Vagina (tissue), 2 donors: ENCODE measurements around the gene PDK4. TPM values are rescaled to one million over a fixed set of nuclear protein-coding genes. Genes with fewer than 3 reads are reported as not detected.

Experiments
- DNase-seq, 2 donors: peaks; one replicate each; pipeline ENCODE4 v3.0.0-alpha.2; 2017; ENCODE audit errors: extremely low spot score in 2 of 2
- H3K27ac ChIP-seq: fragments of 200-600 bp; sonication (generic); one replicate; pipeline ENCODE4 v1.5.1; 2019
- H3K27me3 ChIP-seq: fragments of 200-600 bp; sonication (generic); one replicate; pipeline ENCODE4 v1.5.1; 2019
- H3K36me3 ChIP-seq, 2 donors: fragments of 200-600 bp; sonication (generic); one replicate each; pipeline ENCODE4 v1.5.1; 2017 to 2019
- H3K4me1 ChIP-seq: fragments of 200-600 bp; sonication (generic); one replicate; pipeline ENCODE4 v1.5.1; 2019
- H3K4me3 ChIP-seq, 2 donors: fragments of 200-600 bp; sonication (generic); 1 replicate in 1 of 2; 2 replicates in 1 of 2; pipeline ENCODE4 v1.5.1; 2016 to 2019
- H3K9me3 ChIP-seq: fragments of 200-600 bp; sonication (generic); one replicate; pipeline ENCODE4 v1.5.1; 2019
- CTCF ChIP-seq, 3 experiments: fragments of 450-650 bp in 2 of 3; fragments of 200-600 bp in 1 of 3; sonication (generic) in 1 of 3; IDR thresholded peaks; one replicate each; pipeline ENCODE4 v1.5.1; 2017 to 2019; ENCODE audit warnings: antibody characterized with exemption in 3 of 3, mild to moderate bottlenecking in 2 of 3, moderate library complexity in 2 of 3
- POLR2A ChIP-seq, 2 donors: fragments of 450-650 bp; IDR thresholded peaks; one replicate each; pipeline ENCODE4 v1.6.1; 2017; ENCODE audit warnings: antibody characterized with exemption in 2 of 2, mild to moderate bottlenecking in 2 of 2, moderate library complexity in 2 of 2
- POLR2AphosphoS5 ChIP-seq, 2 donors: sonication (generic); formaldehyde crosslinking; IDR thresholded peaks; one replicate each; pipeline ENCODE4 v1.9.0; 2017; ENCODE audit warnings: antibody characterized with exemption in 2 of 2, mild to moderate bottlenecking in 2 of 2, low read depth in 1 of 2; ENCODE audit not compliant: insufficient read depth in 1 of 2
- intact Hi-C: fragments of 100-400 bp; cut with DNase I; formaldehyde crosslinking; loops from one replicate; pipeline ENCODE4 v1.15.1; 2023
- total RNA-seq: library from RNA; depleted of rRNA; stranded (reverse); fragments of >200 nt; gene quantifications from one replicate; pipeline ENCODE4 v1.2.3, GENCODE V29; 2016

Gene PDK4
- total RNA-seq, 1 donor from 2014 or later = 399 TPM

GRCh38 chr7:95599069-95599468, 2.8 kb upstream of the PDK4 start:
- intact Hi-C loops = loop anchor here (5.0 kb wide), 2 partner anchors 47 to 83 kb away; no protein-coding TSS in a partner anchor
- DNase-seq = no peak
- no peak overlapping the region for H3K4me3 ChIP-seq
- peaks cover 5% of the 10 kb centered on the region for H3K4me1 ChIP-seq
- no peak overlapping the region for H3K27ac ChIP-seq
- no peak for TF ChIP-seq CTCF (IDR thresholded peaks at IDR 0.05)
- TF ChIP-seq POLR2AphosphoS5 (IDR thresholded peaks at IDR 0.05; ENCODE audit: insufficient read depth in 1 of 2, low read depth in 1 of 2) = peak in 1 of 2 donors; percentile 14
- no peaks in the 10 kb centered on the region for H3K27me3 ChIP-seq
- H3K36me3 ChIP-seq = peaks cover 0 to 9% of the 10 kb centered on the region in 2 donors
- no peaks in the 10 kb centered on the region for H3K9me3 ChIP-seq

GRCh38 chr7:95598511-95598910, 2.2 kb upstream of the PDK4 start:
- no peak for DNase-seq
- intact Hi-C loops = loop anchor here (5.0 kb wide), 2 partner anchors 46 to 84 kb away; no protein-coding TSS in a partner anchor
- Histone ChIP-seq H3K27me3 (no peaks in the 10 kb centered on the region), H3K4me1 (peaks cover 5% of the 10 kb centered on the region), H3K36me3 (peaks cover 0 to 14% of the 10 kb centered on the region in 2 donors), H3K27ac (no peak overlapping the region), H3K4me3 (no peak overlapping the region), H3K9me3 (no peaks in the 10 kb centered on the region)
- no peak for TF ChIP-seq POLR2AphosphoS5 (IDR thresholded peaks at IDR 0.05; ENCODE audit: insufficient read depth in 1 of 2, low read depth in 1 of 2)
- no peak for TF ChIP-seq CTCF (IDR thresholded peaks at IDR 0.05)
- TF ChIP-seq POLR2A (IDR thresholded peaks at IDR 0.05) = no peak

- Histone ChIP-seq H3K4me1 (peaks cover 17% of the 10 kb centered on the region), H3K9me3 (no peaks in the 10 kb centered on the region), H3K4me3 (peak overlapping the region; percentile 75 to 96), H3K36me3 (peaks cover 0 to 41% of the 10 kb centered on the region in 2 donors), H3K27ac (peak overlapping the region; percentile 91), H3K27me3 (no peaks in the 10 kb centered on the region)
- no peak for DNase-seq
- TF ChIP-seq POLR2AphosphoS5 (IDR thresholded peaks at IDR 0.05; ENCODE audit: insufficient read depth in 1 of 2, low read depth in 1 of 2) (no peak), POLR2A (IDR thresholded peaks at IDR 0.05) (no peak), CTCF (IDR thresholded peaks at IDR 0.05) (no peak)
- intact Hi-C loops = loop anchor here (5.0 kb wide), 2 partner anchors 43 to 87 kb away; no protein-coding TSS in a partner anchor
These were observed 544 bp downstream of the PDK4 start for GRCh38 chr7:95595746-95596197.

- no peak for TF ChIP-seq POLR2A (IDR thresholded peaks at IDR 0.05)
- no peak for TF ChIP-seq POLR2AphosphoS5 (IDR thresholded peaks at IDR 0.05; ENCODE audit: insufficient read depth in 1 of 2, low read depth in 1 of 2)
- TF ChIP-seq CTCF (IDR thresholded peaks at IDR 0.05) = no peak
- H3K4me1 ChIP-seq = peaks cover 33% of the 10 kb centered on the region
- H3K36me3 ChIP-seq = peaks cover 0 to 50% of the 10 kb centered on the region in 2 donors
These were observed 2.1 kb downstream of the PDK4 start for GRCh38 chr7:95594185-95594584.

GRCh38 chr7:95593343-95593742, 3.0 kb downstream of the PDK4 start:
- Histone ChIP-seq H3K36me3 (peaks cover 0 to 58% of the 10 kb centered on the region in 2 donors), H3K4me3 (peak overlapping the region; percentile 75 to 96), H3K9me3 (no peaks in the 10 kb centered on the region), H3K27ac (peak overlapping the region; percentile 91), H3K27me3 (no peaks in the 10 kb centered on the region), H3K4me1 (peaks cover 41% of the 10 kb centered on the region)
- intact Hi-C loops = no loop called here
- TF ChIP-seq POLR2A (IDR thresholded peaks at IDR 0.05) (no peak), POLR2AphosphoS5 (IDR thresholded peaks at IDR 0.05; ENCODE audit: insufficient read depth in 1 of 2, low read depth in 1 of 2) (no peak), CTCF (IDR thresholded peaks at IDR 0.05) (no peak)
- DNase-seq = no peak

More at GRCh38 chr7:95594185-95594584, 2.1 kb downstream of the PDK4 start:
- Histone ChIP-seq H3K9me3 (no peaks in the 10 kb centered on the region), H3K27me3 (no peaks in the 10 kb centered on the region), H3K4me3 (peak overlapping the region; percentile 75 to 96), H3K27ac (peak overlapping the region; percentile 91)
- intact Hi-C loops = no loop called here
- DNase-seq = no peak
